Smooth muscle cell of the brain vasculature (primary cell): ENCODE measurements around the gene DYSF.
A peak's percentile ranks its signal among the peaks of the same experiment; 100 is the strongest.

Source experiments
- DNase-seq: peaks from one replicate; pipeline ENCODE4 v3.0.0-alpha.2; 2012; ENCODE audit warnings: low read depth, low spot score

DYSF gene

DNA sequence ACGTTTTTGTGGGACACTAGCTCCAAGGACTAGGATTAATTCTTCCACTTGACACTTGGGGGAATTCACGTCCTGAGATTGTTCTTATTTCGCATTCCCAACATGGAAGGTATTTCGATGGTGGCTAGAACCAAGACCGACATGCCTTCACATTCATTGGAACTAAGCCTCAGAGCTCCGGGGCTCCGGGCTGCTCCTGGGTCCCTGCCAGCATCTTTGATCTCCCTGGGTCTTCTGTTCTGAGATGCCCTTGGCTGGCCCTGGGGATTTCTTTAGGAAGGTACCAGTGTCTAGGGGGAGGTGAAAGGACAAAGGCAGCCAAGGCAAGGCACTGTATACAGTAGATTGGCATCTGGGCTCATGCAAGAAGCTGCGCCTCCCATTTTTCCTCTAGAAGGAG lies 76.8 kb downstream of the DYSF start:
- DNase-seq = no peak

DNA sequence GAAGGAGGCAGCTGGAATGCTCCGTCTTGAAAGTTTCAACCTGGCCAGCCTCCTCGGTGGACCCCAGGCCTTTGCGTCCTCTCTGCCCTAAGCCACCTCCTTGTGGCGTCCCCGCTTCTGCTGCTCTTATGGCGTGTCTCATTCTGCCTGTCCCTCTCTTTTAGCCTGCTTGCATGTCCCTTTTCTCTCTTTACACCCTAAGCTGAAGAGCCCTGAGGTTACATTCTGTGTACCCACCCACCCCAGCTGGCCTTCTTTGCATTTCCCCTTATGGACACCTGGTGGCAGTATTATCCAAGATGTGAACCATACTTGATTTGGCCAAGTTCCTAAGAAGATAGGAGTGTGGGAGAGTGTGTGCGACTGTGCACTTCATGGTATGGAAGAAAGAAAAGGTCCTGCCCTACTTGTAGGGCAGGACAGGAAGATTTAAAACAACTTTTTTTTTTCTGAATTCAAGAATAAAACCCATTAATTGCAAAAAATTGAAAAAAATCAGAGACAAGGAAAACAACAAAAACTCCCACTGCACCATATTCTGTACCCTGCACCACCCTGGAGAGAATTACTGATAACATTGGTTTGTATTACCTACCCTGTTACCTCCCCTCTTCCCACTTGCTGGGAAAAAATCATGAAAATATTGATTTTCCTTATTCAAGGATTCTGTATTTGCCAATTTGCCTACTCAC lies 77.4 kb downstream of the DYSF start:
- no peak for DNase-seq

DNA sequence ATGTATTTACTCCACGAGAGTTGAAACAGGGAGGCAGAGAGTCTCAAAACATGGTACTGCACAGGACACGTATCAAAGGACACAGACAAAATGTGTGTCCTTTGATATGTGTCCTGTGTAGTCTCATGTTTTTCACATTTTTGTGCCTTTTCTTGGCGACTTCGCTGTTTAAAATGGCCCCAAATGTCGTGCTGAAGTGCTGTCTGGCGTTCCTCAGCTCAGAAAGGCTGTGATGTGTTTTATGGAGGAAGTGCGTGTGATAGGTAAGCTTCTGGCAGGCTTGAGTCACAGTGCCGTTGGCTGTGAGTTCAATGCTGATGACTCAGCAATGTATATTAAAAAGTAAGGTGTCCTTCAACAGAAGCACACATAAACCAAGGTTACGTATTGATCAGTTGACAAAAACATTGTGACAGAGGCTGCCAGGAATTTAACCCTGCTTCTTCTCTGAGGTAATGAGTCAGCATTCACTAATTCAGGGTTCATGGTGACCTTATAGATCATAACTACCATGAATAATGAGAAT lies 78.2 kb downstream of the DYSF start:
- no peak for DNase-seq

DNA sequence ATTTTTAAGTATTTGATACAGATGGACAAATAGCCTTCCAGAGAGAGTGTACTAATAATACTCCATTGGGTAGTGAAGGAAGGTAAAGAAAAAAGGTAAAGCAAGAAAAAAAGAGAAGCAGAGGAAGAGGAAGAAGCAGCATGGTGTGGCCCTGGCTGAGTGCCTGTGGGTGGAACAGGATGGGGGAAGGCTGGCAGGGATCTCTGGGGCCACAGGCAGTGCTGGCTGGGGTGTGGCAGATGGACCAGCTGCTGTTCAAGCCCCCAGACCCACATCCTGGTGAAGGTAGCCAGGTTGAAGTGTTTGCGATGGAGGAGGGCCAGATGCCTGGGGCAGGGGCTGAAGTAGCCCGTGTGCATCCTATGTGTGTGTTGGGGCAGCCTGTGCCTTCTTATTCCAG lies 79.0 kb downstream of the DYSF start:
- no peak for DNase-seq

DNA sequence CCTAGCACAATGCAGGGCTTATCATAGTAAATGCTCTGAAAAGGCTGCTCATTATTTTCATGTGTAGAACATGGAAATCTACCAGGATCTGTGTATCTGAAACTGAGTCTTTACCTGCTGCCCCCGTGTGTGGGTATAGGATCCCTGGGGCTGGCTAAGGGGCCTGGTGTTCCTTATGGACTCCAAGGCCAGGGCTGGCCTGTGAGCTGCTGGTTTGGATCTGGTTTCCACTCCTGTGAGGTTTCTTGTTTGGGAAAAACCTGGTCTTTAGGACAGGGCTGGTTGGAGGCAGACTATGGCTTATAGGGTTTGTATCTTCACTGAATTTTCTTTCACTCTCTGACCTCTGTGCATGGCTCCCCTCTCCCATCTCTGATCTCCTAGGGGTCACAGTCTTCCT lies 80.8 kb downstream of the DYSF start:
- no peak for DNase-seq

DNA sequence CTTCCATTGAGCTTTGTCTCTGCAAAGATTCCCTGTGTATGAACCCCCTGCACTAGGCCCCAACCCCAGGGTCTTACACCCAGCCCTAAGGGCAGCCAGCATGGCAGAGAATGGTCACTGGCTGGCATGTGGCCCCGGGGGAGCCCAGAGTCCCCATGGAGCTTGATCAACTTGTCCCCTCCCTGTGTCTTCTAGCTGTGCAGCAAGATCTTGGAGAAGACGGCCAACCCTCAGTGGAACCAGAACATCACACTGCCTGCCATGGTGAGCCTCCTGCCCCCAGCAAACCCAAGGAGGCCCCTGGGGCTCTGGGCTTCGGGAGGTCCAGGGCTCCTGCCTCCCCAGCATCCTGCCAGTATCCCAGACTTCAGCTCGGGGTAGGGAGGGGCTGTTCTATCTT lies 81.5 kb downstream of the DYSF start:
- DNase-seq = no peak

DNA sequence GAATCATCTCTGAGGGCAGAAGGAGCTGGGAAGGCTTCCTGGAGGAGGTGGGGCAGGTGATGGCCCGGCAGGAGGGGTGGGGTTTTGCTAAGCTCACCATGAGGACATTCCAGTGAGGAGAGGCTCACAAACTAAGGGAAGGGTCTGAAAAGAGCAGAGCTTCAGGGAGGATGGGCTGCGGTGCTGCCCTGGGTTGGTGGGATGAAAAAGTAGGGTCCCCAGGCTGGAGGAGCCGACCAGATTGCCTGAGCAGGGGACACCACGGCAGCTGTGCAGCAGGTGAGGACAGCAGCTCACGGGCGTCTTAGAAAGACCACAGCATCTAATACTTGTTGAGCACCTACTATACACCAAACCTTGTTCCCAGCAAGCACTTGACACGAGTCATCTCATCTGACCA lies 82.2 kb downstream of the DYSF start:
- DNase-seq = no peak

DNA sequence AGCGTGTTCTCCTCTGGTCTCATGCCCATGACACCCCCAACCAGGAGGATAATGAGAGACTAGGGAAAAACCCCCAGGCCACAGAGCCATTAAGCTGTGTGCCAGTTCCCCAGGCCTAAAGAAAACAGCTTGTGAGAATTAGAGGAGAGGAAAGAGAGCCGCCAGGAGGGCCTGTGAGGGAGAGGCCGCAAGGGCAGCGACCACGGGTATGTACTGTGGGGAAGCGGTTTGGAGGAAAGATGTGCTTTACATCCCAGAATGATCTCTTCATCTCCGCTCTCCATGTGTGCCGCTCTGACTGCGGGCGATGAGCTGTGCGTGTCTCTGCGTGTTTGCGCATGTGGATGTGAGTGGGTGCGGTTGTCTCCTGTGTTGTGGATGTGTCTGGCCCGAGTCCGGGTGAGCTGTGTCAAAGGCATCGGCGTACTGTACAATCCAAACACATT lies 82.9 kb downstream of the DYSF start:
- DNase-seq = no peak

DNA sequence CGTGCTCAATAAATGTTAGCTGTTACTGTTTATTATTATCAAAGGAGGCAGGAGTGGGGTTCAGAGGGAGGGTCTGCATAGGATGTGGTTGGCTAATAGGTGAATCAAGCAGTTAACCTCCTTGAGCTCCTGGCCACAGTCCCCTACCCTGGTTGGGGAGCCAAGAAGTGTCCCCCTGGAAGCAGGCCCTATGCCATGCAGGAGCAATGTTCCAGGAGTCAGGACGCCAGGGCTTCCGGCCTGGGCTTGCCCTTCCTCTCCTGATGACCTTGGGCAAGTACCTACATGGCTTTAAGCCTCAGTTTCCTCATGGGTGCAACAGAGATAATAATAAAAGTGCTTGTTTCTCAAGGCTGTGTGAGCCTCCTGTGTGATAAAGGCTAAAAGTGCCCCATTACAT lies 84.9 kb downstream of the DYSF start:
- DNase-seq = no peak

DNA sequence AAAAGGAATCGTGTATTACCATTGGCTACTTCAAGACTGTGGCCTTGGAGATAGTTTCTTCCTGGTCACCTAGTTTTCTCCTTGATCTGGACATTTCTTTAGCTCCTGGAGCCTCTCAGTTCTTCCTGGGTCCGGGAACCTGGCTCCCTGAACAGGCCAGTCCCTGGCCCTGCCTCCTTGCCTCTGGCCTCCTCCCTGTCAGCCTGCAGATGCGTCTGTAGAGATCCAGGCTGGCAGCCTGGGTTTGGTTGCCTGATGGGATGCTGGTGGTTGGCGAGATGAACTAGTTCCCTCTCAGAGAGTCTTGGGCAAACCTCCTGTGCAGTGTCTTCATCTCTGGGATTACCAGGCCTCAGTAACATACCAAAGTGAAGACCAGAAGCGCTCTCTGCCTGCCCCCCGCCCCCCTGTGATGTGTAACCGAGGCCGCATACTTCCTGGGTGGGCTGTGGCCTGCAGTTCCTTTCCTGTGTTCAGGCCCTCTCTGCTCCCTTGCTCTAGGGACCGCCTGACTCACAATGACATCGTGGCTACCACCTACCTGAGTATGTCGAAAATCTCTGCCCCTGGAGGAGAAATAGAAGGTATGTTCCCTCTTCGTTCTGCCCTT lies 85.4 kb downstream of the DYSF start:
- no peak for DNase-seq

DNA sequence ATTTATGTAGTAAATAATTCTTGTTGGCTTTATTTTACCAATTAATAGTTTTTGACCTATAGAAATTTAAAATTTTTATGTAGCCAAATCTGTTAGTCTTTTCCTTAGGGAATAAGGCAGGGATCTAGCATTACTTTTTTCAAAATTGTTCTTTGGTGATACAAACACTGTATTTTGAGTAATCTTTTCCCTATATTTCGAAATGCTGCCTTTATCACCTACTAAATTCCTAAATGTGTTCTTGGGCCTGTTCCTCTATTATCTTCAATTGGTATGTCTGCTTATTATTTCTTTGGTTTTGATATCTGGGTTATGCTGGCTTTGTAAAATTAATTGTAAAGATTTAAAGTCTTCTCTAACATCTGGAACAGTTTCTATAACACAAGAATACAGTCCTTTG lies 87.5 kb downstream of the DYSF start:
- no peak for DNase-seq

DNA sequence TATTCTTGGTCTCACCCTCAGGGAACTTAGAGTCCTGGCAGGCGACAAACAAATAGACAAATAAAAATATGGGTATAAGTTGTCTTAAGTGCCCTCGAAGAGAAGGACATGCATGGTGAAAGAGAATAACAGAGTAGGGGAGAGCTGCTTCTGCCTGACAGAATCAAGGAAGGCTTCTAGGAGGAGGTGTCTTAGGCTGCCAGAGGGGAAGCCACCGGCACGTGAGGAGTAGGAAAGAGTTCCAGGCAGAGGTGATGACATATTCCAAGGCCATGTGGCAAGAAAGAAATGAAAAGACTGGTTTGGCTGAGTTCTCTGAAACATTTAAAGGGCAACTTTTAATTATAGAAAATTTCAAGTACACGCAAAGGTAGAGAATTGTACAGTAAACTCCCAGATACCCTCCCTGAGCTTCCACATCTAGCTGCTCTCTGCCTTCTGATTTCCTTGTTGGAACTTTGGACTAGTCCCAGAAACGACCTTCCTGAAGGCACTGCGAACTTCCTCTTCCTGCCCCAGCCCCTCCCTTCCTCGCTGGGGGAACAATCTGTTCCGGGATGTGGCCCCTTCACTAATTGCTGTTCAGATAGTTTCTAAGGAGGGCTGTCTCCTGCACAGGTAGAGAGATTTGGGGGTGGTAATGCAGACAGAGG lies 91.7 kb downstream of the DYSF start:
- no peak for DNase-seq

DNA sequence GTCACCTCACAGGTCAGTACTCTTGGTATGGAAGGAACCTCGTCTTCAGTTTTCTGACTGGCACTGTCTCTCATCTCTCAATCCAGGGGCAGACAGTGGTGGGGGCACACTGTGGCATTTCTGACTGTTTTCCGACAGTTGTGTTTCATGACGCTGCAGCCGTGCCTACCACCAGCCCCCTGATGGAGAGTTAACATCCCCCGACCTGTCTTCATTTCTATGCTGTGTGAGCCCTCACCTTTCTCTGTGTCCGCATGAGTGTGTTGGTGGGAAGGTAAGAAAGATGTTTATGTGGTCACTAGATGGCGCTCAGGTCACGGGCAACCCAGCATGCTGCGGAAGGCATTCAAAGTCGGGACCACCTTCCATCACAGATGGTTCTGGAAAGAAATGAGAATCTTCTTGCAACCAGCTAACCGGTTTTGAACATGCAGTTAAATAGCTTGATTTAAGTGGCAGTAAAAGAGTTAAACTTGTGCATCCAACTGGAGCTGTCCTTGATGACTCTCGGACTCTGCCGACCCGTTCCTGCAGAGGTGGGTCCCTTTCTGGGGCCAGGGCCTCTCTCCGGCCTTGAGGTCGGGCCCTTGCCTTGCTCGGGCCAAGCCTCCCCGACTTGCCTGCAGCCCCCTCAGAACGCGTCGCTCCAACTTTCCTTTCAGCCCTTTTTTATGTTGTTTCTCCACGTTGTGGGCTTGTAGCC lies 92.4 kb downstream of the DYSF start:
- peak; percentile 43 for DNase-seq

DNA sequence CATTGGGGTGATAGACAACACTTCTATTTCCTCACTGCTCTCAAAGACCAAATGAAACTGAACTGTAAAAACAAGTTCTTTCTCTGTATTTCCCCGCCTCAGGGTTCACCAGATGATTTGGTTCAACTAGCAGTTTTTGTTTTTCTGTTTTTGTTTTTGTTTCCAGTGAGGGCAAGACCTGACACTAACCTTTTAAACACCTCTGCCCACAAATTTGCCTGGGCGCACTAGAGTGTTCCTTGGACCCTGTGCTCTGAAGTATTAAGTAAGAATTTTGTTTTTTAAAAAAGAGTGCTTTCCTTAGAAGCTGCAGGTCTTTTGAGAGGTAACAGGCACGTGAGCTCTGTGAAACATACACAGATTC lies 92.9 kb downstream of the DYSF start:
- DNase-seq = no peak

DNA sequence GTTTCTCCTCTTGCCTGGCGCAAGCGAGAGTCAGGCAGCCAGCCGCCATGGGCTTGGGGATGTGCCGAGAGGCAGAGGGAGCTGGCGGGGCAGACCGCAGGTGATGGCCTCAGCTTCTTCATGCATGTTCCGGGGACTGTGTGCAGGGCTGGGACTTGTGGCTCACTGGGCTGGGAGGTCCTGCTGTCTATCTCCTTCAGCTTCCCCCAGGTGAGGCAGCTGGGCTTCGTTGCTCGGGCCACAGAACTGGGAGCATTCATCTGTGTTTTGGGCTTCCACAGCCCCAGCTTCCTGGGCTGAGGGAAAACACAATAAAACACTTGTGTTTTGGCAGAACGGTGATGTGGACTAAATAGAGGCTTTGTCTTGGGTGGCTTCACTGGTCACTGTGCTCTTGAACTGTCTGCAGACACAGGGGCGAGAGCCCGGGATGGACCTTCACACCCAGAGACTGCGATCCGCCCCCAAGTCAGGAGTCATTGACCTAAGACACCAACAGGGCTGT lies 93.5 kb downstream of the DYSF start:
- no peak for DNase-seq

DNA sequence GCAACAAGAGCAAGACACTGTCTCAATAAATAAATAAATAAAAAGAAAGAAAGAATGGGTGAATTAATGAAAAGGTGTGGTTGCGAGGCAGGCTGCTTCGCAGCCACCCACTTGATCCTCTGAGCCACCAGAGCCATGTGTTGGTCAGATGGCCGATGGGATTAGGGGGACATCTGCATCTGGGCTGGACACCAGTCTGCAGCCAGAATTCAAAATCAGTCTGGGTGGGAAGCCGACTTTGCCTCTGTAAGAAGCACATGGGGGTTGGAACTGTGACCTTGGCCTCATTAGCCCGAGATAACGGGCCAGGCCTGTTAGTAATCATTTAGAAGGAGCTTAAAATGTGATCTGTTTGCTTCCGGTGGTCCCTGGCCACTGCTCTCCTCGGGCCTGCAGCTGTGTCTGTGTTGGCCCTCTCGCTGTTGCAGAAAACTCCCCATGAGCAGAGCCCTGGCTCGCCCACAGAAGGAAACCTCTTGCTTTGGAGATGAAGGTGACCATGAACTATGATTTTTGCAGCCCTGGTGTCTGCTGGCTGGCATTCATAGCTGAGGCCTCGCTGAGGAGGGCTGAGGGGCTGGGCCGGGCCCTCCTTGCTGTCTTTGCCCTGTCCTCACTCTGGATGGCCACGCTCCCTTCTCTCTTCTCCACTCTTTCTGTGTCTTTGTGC lies 94.4 kb downstream of the DYSF start:
- no peak for DNase-seq

DNA sequence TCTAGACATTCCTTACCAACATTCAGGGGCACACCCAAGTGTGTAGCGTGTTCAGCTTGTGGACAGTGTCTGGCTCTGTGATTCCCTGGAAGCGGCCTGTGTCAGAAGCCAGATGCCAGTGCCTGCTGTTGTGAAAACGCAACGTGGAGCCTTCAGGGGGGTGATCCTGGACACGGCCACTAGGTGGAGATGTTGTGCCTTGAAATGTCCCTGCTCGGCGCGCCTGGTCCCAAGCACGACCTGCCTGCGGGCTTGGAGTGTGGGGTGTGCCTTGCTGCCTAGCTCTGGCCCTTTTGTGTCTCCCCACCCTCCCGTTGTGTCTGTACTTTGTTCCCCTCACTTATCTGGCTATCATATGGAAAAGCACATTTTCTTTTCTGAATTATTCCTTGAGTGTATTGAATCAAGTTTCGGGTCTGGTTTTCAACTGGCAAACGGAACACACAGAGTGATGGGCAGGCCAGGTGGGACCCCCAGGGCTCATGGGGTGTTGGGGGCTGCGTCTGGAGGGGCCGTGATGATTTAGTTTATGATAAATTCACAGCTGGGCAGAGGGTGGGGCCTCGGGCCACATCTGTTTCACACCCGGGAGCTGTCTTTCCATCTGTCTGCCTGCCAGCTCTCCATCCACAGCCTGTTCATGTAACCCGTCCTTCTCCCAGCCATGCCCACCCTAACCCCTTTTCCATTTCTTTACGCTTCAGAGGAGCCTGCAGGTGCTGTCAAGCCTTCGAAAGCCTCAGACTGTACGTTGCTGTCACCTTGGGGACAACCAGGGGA lies 95.5 kb downstream of the DYSF start:
- DNase-seq = no peak

DNA sequence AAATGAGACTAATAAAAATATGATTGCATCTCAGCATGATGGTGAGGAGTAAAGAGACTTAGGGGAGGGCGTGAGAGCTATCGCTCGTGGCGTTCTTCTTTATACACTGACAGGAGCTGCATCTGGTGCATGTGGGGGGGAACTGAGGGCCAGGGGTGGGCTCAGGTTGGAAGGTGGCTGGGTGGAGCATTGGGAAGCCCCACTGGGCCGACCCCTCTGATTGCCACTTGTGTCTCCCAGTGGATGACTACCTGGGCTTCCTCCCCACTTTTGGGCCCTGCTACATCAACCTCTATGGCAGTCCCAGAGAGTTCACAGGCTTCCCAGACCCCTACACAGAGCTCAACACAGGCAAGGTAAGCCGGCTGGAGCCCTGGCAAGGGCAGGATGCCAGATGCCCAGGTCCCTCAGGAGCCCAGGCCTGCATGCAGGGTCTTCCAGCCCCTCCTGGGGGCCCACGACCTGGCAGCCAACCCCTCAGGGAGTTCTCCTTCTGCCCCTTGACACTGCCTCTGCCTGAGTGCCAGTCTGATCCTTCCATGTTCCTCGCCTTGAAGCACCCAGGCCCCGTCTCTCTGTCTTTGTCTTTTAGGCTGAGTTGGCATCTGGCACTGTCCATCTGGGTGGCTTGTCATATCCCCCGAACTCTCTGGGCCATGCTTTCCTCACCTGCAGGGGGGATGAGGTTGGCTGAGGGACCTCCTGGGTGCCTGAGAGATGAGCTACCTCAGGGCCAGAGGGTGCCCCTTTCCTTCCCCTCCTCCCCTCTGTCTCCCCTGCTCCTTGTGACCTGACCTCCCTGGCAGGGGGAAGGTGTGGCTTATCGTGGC lies 97.7 kb downstream of the DYSF start:
- DNase-seq = no peak

DNA sequence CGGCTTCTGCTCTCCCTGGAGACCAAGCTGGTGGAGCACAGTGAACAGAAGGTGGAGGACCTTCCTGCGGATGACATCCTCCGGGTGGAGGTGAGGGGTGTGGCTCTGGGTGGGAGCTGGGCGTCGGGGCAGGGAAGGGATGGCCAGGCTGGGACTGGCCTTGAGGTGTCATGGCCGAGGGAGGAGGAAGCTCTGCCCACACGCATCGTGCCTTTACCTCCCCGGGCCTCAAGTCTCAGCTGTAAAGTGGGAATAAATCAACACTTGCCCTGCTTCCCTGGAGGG lies 98.2 kb downstream of the DYSF start:
- DNase-seq = no peak

DNA sequence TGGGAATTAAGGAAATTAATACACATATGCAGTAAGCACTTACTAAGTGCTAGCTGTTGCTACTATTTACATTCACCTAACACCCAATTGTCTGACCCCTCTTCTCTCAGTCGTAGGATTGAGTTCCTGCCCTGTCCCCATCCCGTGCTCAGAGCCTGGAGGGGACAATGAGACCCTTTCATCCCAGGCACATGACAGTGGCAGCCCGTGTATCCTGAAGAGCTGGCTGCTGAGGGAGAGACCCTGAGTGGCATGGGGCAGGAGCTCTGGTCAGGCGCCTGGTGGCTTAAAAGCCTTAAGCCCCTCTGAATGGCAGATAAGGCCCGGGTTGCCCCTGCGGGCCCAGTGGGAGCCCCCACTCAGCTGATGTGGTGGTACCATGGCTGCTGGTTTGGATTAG lies 99.0 kb downstream of the DYSF start:
- no peak for DNase-seq
